Dermis blood vessel endothelial cell (primary cell): Measurements from ENCODE around the gene HOXA1. TPM values are rescaled to one million over a fixed set of nuclear protein-coding genes. Genes with fewer than 3 reads are reported as not detected.
"Not testable (repeated sequence)": the region's sequence is repeated elsewhere in the genome, so short reads cannot be mapped to it uniquely, and the experiment has no call there.

ENCODE experiments used
- DNase-seq: peaks from one replicate; pipeline ENCODE4 v3.0.0; 2010
- total RNA-seq: library from RNA; depleted of rRNA; stranded (reverse); fragments of >200 nt; gene quantifications from 2 replicates; pipeline ENCODE4 v1.2.3, GENCODE V29; 2014

The HOXA1 gene
- total RNA-seq, 1 donor from 2014 or later: 0.68 TPM

GRCh38 chr7:27045066-27045465 lies 50.7 kb downstream of the HOXA1 start:
- DNase-seq: not testable (repeated sequence)

Other genes starting within 250 kb of the HOXA1 start
- gene SKAP2, start 231.4 kb downstream of the HOXA1 start, total RNA-seq: 16.0 and 28.9 TPM in 2 replicates
- gene HOXA2, start 6.7 kb upstream of the HOXA1 start, total RNA-seq: 0.33 and 0.34 TPM in 2 replicates
- gene HOXA4, start 34.8 kb upstream of the HOXA1 start, total RNA-seq: 0.34 and 0.65 TPM in 2 replicates
- 5.6 and 6.1 TPM in 2 replicates for gene HOXA5, start 47.7 kb upstream of the HOXA1 start, total RNA-seq
- 2.9 and 8.6 TPM in 2 replicates for gene HOXA6, start 51.8 kb upstream of the HOXA1 start, total RNA-seq
- gene HOXA3, start 56.6 kb upstream of the HOXA1 start, total RNA-seq: 2.4 and 6.0 TPM in 2 replicates
- 1.4 and 2.9 TPM in 2 replicates for gene HOXA7, start 60.7 kb upstream of the HOXA1 start, total RNA-seq
- gene HOXA9, start 69.5 kb upstream of the HOXA1 start, total RNA-seq: 9.0 and 11.8 TPM in 2 replicates
- 3.7 and 4.4 TPM in 2 replicates for gene HOXA10, start 78.3 kb upstream of the HOXA1 start, total RNA-seq
- gene HOXA11, start 89.2 kb upstream of the HOXA1 start, total RNA-seq: under 0.01 and 0.70 TPM in 2 replicates
- gene HOXA13, start 104.1 kb upstream of the HOXA1 start, total RNA-seq: under 0.01 TPM in 1 of 2 replicates, not detected in the other
- gene EVX1, start 146.8 kb upstream of the HOXA1 start, total RNA-seq: not detected in 2 replicates